ENCODE data around the gene SOD1. TPM values are rescaled to one million over a fixed set of nuclear protein-coding genes. Genes with fewer than 3 reads are reported as not detected.
A peak's percentile ranks its signal among the peaks of the same experiment; 100 is the strongest.

SOD1 gene
- total and polyA plus RNA-seq, 2 of the 8 experiments (the other 6 are each of a cell fraction or from before 2014, with no cell fraction given), result 192 to 226 TPM

DNA sequence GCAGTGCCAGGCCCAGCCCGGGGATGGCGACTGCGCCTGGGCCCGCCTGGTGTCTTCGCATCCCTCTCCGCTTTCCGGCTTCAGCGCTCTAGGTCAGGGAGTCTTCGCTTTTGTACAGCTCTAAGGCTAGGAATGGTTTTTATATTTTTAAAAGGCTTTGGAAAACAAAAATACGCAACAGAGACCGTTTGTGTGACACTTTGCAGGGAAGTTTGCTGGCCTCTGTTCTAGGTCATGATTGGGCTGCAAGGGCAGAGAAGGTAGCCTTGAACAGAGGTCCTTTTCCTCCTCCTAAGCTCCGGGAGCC, 719 bp downstream of the SOD1 start:
- H2BK20ac ChIP-seq (ENCODE audit: low read length), result no peak overlapping the region
- FAIRE-seq (no peak), DNase-seq (ENCODE audit: low read depth in 1 of 2, low spot score in 2 of 2) (no peak)
- POLR2A ChIA-PET (ENCODE audit: partially characterized antibody), result interaction anchor here (0.6 to 1.8 kb wide), 8 partner anchors 9 to 71 kb away, joined by 3 to 8 read pairs (median 4); no protein-coding TSS in a partner anchor
- H3K18ac ChIP-seq (ENCODE audit: extremely low read depth, low read length), result peak overlapping the region; percentile 62; the same call in 1 of the 2 replicates
- H2BK120ac ChIP-seq (replicated peaks; ENCODE audit: low read depth, low read length), result no peak overlapping the region
- 6% methylated on average over 12 of the region's 12 CpGs; no CpG with 5 or more reads in 1 of the 2 experiments for WGBS, 2 experiments (ENCODE audit: extremely low coverage in 1 of 2, insufficient coverage in 1 of 2, insufficient read length in 1 of 2, insufficient replicate concordance in 2 of 2, low coverage in 1 of 2, low lambda C conversion rate in 2 of 2, missing lambda C conversion rate in 1 of 2)
- H3K79me1 ChIP-seq (ENCODE audit: low read depth, low read length), result peaks cover 8% of the 10 kb centered on the region
- peaks cover 0 to 1% (median 0%) of the 10 kb centered on the region in 4 experiments; a peak in 3 of 7 replicates for H3K4me1 ChIP-seq (replicated peaks in 1 of 4; ENCODE audit: control insufficient read depth in 3 of 4, insufficient read depth in 4 of 4, low read length in 3 of 4)
- H3K4me3 ChIP-seq (ENCODE audit: extremely low read depth in 1 of 4, insufficient read depth in 2 of 4, low read depth in 3 of 4, low read length in 4 of 4), result peak overlapping the region; percentile 69 to 79 (median 74)
- peaks cover 0 to 17% (median 0%) of the 10 kb centered on the region in 4 experiments; a peak in 1 of 8 replicates for H3K36me3 ChIP-seq (ENCODE audit: control insufficient read depth in 2 of 4, insufficient read depth in 4 of 4, low read length in 3 of 4)
- peaks cover 0 to 41% of the 10 kb centered on the region in 2 experiments; a peak in 2 of 4 replicates for H3K79me2 ChIP-seq (ENCODE audit: control insufficient read depth in 1 of 2, insufficient read depth in 2 of 2, low read length in 2 of 2)
- no peak overlapping the region for H2BK15ac ChIP-seq (ENCODE audit: low read length)
- peak overlapping the region; percentile 88; the same call in 1 of the 2 replicates for H4K8ac ChIP-seq (ENCODE audit: extremely low read depth, insufficient read depth, low read length)
- no peak overlapping the region for H4K5ac ChIP-seq (ENCODE audit: insufficient read length, low read depth, low read length)
- no peaks in the 10 kb centered on the region for H3K9me3 ChIP-seq (ENCODE audit: insufficient read depth in 2 of 2, low read depth in 1 of 2, low read length in 1 of 2)
- H3K23me2 ChIP-seq (ENCODE audit: low read depth, low read length), result no peaks in the 10 kb centered on the region; the same call in 1 of the 2 replicates
- no peaks in the 10 kb centered on the region for H3K27me3 ChIP-seq (replicated peaks in 1 of 4; ENCODE audit: control insufficient read depth in 3 of 4, extremely low read depth in 1 of 4, insufficient read depth in 3 of 4, low read length in 3 of 4)
- no peak overlapping the region for H3K56ac ChIP-seq (replicated peaks; ENCODE audit: insufficient read length, low read depth, low read length)
- H3K27ac ChIP-seq (ENCODE audit: low read depth, low read length), result no peak overlapping the region
- no peak overlapping the region for H2AK5ac ChIP-seq (ENCODE audit: low read depth, low read length)
- peak overlapping the region in 3 of 4 experiments; percentile 26 to 86 (median 73); a peak in 5 of 7 replicates for H3K9ac ChIP-seq (replicated peaks in 1 of 4; ENCODE audit: extremely low read depth in 1 of 4, low read depth in 3 of 4, low read length in 3 of 4)
- H2BK5ac ChIP-seq (ENCODE audit: low read depth, low read length), result no peak overlapping the region
- H2BK12ac ChIP-seq (ENCODE audit: low read depth, low read length), result no peak overlapping the region
- no peak overlapping the region for H3K4ac ChIP-seq (replicated peaks; ENCODE audit: insufficient read length, low read depth, low read length)
- no peak overlapping the region for H4K91ac ChIP-seq (replicated peaks; ENCODE audit: insufficient read length, low read length)
- H3K4me2 ChIP-seq (ENCODE audit: insufficient read depth in 1 of 2, low read depth in 2 of 2, low read length in 2 of 2), result peak overlapping the region; percentile 71 to 91
- no peak overlapping the region for H3K14ac ChIP-seq (ENCODE audit: insufficient read length)
- TF ChIP-seq YY1 (IDR thresholded peaks at IDR 0.05; ENCODE audit: low read depth, low read length), result no peak
- TF ChIP-seq TAF7 (optimal IDR thresholded peaks at IDR 0.05; ENCODE audit: borderline replicate concordance, low read depth, low read length), result no peak
- TF ChIP-seq KDM1A (IDR thresholded peaks at IDR 0.05; ENCODE audit: borderline replicate concordance, low read length), result no peak
- TF ChIP-seq EGR1 (IDR thresholded peaks at IDR 0.05; ENCODE audit: borderline replicate concordance, low read depth, low read length), result no peak
- H4K20me1 ChIP-seq (replicated peaks in 1 of 2; ENCODE audit: control insufficient read depth in 1 of 2, insufficient read depth in 2 of 2, low read length in 2 of 2), result peaks cover 0 to 7% of the 10 kb centered on the region in 2 experiments
- CTCF ChIA-PET (ENCODE audit: partially characterized antibody), result interaction anchor here (0.8 to 1.0 kb wide), 2 partner anchors 15 to 215 kb away, joined by 3 read pairs; no protein-coding TSS in a partner anchor
- H3K23ac ChIP-seq (ENCODE audit: insufficient read length), result no peak overlapping the region
- no peak overlapping the region for H2AFZ ChIP-seq (ENCODE audit: low read length)
